Activated effector memory CD4-positive, alpha-beta T cell treated with anti-CD3 and anti-CD28 coated beads, Interleukin-2, amount 50 U/mL, for 16 hours (primary cell): ENCODE data around the gene PDXDC1.
A peak's percentile ranks its signal among the peaks of the same experiment; 100 is the strongest.
"Not testable (repeated sequence)": the region's sequence is repeated elsewhere in the genome, so short reads cannot be mapped to it uniquely, and the experiment has no call there.

Experiments used
- DNase-seq: peaks from one replicate; pipeline ENCODE4 v3.0.0-alpha.2; 2020

The PDXDC1 gene

DNA sequence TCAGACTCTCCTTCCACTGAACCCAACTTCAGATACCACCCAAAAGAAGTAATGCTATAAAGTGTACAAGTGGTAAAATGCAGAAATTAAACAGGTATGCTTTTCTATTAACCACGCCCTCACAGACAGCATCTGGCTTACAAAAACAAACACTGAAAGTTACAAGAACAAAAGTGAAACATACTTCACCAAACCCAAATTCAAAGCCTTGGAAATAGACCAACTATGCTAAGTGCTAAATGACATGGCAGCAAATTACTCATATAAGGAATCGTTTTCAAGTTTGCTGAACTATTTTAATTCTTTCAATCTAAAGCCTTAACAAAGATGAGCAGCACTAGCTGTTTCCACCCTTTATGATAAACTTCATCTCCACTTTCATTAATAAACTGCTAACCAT lies 101.3 kb downstream of the PDXDC1 start:
- DNase-seq = not testable (repeated sequence)

DNA sequence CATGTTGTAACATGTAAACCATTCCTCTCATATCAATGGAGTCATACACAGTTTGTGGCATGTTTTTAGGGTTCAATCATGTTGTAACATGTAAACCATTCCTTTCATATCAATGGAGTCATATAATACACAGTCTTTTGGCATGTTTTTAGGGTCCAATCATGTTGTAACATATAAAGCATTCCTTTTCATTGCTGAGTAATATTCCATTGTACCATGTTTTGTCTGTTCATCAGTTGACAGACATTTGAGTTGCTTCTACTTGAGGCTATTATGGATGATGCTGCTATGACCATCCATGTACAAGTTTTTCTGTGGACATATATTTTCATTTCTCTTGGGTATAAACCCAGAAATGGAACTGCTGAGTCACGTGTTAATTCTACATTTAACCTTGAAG lies 106.1 kb downstream of the PDXDC1 start:
- not testable (repeated sequence) for DNase-seq

- not testable (repeated sequence) for DNase-seq
Measured at GRCh38 chr16:15082788-15083187, 108.0 kb downstream of the PDXDC1 start.

GRCh38 chr16:15090663-15091269 lies 115.9 kb downstream of the PDXDC1 start:
- not testable (repeated sequence) for DNase-seq

DNA sequence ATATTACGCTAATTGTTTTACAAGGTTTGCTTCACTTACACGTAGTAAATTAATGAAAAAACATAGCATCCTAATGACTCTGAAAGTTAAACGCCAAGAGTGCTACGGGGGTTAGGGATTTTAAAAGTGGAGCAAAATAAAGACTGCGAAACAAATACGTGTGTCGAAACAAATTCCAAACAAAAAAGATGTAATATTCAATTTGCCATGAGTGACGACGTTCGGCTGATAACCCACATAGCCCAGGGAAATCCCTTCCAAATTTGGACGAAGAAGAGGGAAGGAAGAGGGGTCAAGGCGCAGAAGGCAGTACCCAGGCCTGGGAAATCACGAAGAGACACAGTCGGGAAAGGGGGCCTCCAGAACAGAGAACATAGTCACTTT lies 118.7 kb downstream of the PDXDC1 start:
- not testable (repeated sequence) for DNase-seq

GRCh38 chr16:15093955-15094827 lies 119.4 kb downstream of the PDXDC1 start, which contains the start of gene RRN3:
RRN3 (minus strand) TSS chr16:15094272; CDS start chr16:15094233, 39 bp downstream.
- DNase-seq = peak; percentile 95

GRCh38 chr16:15096583-15096972 lies 121.8 kb downstream of the PDXDC1 start:
- not testable (repeated sequence) for DNase-seq

- not testable (repeated sequence) for DNase-seq
Measured at GRCh38 chr16:15099366-15099909, 124.6 kb downstream of the PDXDC1 start.

DNA sequence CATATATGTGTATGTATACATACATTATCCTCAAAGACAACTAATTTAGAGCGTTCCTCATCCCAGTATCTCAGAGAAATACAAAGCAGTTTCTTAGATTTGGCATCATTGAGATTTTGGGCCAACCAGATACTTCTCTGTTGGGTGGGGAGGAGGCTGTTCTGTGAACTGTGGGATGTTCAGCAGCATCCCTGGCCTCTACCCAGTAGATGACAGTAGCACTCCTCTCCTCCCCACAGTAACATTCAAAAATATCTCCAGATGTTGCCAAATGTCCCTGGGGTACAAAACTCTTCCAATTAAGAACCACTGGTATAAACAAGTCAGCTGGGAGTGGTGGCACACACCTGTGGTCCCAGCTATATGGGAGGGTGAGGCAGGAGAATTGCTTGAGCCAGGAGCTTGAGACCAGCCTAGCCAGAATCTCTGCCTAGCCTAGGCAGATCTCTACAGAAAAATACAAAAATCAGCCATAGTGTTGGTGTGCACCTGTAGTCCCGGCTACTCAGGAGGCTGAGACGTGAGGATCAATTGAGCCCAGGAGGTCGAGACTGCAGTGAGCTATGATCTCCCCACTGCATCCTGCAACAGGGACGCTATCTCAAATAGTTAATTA lies 125.7 kb downstream of the PDXDC1 start:
- DNase-seq = not testable (repeated sequence)

DNA sequence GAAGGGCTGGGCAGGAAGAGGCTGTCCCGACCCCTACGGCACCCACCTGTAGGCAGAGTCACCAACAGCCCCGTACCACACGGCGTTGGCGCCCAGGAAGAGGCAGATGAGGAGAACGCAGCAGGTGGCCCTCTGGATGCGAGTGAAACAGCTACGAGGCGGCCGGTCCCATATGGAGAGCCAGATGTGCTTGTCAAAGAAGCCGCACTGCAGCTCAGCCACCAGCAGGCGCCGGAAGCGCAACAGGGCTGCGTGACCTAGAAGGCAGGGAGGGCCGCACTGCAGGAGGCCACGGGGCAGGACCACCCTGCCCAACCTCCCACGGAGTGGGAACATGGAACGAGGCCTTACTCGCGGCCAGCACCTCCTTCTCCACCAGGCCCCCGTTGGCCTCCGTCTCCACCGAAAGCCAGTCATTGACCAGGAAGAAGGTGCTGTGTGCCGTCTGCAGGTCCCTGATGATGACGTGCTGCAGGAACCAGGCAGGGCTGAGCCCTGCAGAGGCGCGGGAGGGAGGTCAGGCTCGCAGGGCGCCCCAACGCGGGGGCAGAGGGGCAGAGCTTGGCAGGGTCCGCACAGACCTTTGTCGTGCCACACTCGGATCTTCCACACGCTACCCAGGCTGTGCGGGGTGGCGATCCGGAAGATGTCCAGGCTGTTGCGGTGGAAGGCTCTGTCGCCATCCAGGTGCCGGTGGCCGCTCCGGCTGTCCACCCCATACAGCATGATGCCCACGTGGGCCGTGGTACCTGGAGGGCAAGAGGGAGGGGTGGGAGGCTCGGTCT lies 153.0 kb downstream of the PDXDC1 start:
- DNase-seq = not testable (repeated sequence)

GRCh38 chr16:15130256-15130932 lies 155.6 kb downstream of the PDXDC1 start:
- not testable (repeated sequence) for DNase-seq

- not testable (repeated sequence) for DNase-seq
Measured at GRCh38 chr16:15130943-15131700, 156.3 kb downstream of the PDXDC1 start.

DNA sequence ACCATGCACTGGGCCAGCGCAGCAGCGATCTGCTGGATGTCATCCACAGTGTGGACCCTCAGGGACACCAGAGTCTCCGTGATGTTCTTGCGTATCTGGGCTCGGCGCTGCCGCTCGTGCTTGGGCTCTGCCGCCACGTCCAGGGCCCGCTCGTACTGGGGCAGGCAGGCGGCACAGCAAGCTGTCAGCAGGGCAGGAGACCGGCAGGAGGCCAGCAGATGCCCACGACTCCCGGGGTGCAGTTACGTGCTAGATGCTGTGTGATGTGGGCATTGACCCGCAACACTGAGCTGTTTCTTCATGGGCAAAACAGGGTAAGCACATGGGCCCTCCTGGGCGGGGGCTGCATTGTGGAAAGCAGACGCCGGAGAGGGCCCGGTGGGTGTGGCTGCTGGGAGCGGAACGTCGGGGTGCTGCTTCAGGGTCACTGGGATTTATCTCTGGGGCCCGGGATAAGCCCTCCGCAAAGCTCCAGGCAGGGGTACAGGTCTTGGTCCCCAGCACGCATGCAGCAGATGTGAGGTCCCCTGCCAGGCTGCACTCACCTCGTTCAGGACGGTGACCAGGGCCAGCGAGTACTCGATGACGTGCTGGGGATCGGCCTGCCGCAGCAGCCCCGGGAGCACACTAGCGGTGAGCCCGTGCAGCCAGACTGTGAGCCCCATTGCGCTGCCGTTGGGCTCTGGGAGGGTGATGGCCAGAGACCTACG lies 158.0 kb downstream of the PDXDC1 start:
- DNase-seq = not testable (repeated sequence)

GRCh38 chr16:15133554-15133953 lies 158.7 kb downstream of the PDXDC1 start:
- not testable (repeated sequence) for DNase-seq

GRCh38 chr16:15134752-15135482 lies 160.1 kb downstream of the PDXDC1 start:
- DNase-seq = not testable (repeated sequence)

DNA sequence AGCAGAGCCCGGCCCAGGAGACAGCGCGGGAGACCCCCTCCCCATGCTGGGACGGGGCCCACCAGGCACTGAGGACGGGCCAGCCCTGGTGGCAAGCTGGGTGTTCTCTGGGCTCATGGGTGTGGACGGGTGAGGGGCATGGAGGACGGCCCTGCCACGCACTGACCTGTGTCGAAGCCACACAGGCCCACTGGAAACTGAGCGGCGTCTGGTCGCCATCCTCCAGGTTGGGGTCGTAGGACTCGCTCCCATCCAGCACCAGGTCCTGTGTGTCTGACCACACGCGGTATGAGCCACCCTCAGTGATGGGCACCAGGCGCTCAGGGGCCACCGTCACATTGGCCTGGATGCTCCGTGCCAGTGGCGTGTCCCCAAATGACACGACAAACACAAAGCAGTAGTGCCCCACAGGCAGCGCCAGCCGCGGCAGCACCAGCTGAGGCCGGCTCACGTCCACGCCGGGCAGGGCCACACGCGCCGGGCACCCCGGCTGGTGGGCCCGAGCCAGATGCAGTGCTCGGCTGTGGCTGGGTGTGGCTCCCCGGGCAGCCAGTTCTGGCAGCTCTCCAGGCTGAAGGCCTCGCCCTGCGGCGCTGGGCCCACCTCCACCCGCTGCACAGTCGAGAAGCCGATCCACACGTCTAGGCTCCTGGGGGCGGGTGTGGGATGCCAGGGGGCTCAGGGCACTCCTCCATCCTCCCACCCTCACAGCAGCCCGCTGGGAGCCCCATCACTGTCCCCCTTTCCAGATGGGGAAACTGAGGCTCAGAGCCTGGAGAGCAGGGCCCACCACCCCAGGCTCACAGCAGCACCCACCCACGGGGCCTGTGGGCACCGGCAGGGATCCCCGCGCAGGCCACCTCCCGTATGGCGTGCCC lies 160.9 kb downstream of the PDXDC1 start:
- DNase-seq = peak; percentile 44

GRCh38 chr16:15137514-15137913 lies 162.7 kb downstream of the PDXDC1 start:
- DNase-seq = peak; percentile 30
